KMS-11 (cell line): ENCODE data around the gene PRKCD.

ENCODE experiments used
- H2AFZ ChIP-seq: fragments of 200-600 bp; sonication (generic); 2 replicates; pipeline ENCODE4 v1.6.1; 2016; ENCODE audit warnings: antibody characterized with exemption, mixed run types, low read depth
- H3K27ac ChIP-seq: fragments of 200-600 bp; sonication (generic); 2 replicates; pipeline ENCODE4 v1.6.1; 2016; ENCODE audit warnings: mild to moderate bottlenecking, mixed run types
- H3K27me3 ChIP-seq: fragments of 200-600 bp; sonication (generic); 2 replicates; pipeline ENCODE4 v1.6.1; 2017; ENCODE audit warnings: mild to moderate bottlenecking, low read depth, mixed run types, moderate library complexity; ENCODE audit not compliant: insufficient read depth
- H3K36me3 ChIP-seq: fragments of 200-600 bp; sonication (generic); 2 replicates; pipeline ENCODE4 v1.6.1; 2017; ENCODE audit warnings: mild to moderate bottlenecking, mixed run types; ENCODE audit not compliant: insufficient read depth
- H3K4me1 ChIP-seq: fragments of 200-600 bp; sonication (generic); 2 replicates; pipeline ENCODE4 v1.6.1; 2016; ENCODE audit warnings: mild to moderate bottlenecking, low read depth, mixed run types; ENCODE audit not compliant: poor library complexity, severe bottlenecking
- H3K4me2 ChIP-seq: fragments of 200-600 bp; sonication (generic); 2 replicates; pipeline ENCODE4 v1.7.0; 2016; ENCODE audit warnings: mild to moderate bottlenecking, mixed run types
- H3K4me3 ChIP-seq: fragments of 200-600 bp; sonication (generic); IDR thresholded peaks from 2 replicates; pipeline ENCODE4 v1.6.1; 2017; ENCODE audit warnings: low read depth, low read length, mixed read lengths; ENCODE audit not compliant: insufficient read depth
- H3K79me2 ChIP-seq: fragments of 200-600 bp; sonication (generic); 2 replicates; pipeline ENCODE4 v1.6.1; 2016; ENCODE audit warnings: low read depth, mixed run types; ENCODE audit not compliant: insufficient read depth
- H3K9ac ChIP-seq: fragments of 200-600 bp; sonication (generic); 2 replicates; pipeline ENCODE4 v1.6.1; 2016; ENCODE audit warnings: mild to moderate bottlenecking, mixed run types
- H4K20me1 ChIP-seq: fragments of 200-600 bp; sonication (generic); 2 replicates; pipeline ENCODE4 v1.6.1; 2016; ENCODE audit warnings: mild to moderate bottlenecking, mixed run types; ENCODE audit not compliant: insufficient read depth
- TF ChIP-seq, protein P1 (sequence below): fragments of 200-600 bp; sonication (generic); conservative IDR thresholded peaks from 2 replicates; pipeline ENCODE4 v1.6.1; 2017; ENCODE audit warnings: low read depth, mild to moderate bottlenecking, antibody characterized with exemption, low read length, moderate library complexity, mixed read lengths

Gene PRKCD

GRCh38 chr3:53140847-53141845, 19.9 kb upstream of the PRKCD start:
- no peaks in the 10 kb centered on the region for H3K79me2 ChIP-seq
- H3K27ac ChIP-seq, result no peak overlapping the region
- H3K4me3 ChIP-seq, result no peak overlapping the region
- H3K9ac ChIP-seq, result no peak overlapping the region
- H4K20me1 ChIP-seq, result no peaks in the 10 kb centered on the region
- H3K36me3 ChIP-seq, result no peaks in the 10 kb centered on the region
- H2AFZ ChIP-seq, result no peak overlapping the region
- no peak overlapping the region for H3K4me2 ChIP-seq
- H3K27me3 ChIP-seq, result no peaks in the 10 kb centered on the region
- H3K4me1 ChIP-seq, result no peaks in the 10 kb centered on the region
- TF ChIP-seq, protein P1, sequence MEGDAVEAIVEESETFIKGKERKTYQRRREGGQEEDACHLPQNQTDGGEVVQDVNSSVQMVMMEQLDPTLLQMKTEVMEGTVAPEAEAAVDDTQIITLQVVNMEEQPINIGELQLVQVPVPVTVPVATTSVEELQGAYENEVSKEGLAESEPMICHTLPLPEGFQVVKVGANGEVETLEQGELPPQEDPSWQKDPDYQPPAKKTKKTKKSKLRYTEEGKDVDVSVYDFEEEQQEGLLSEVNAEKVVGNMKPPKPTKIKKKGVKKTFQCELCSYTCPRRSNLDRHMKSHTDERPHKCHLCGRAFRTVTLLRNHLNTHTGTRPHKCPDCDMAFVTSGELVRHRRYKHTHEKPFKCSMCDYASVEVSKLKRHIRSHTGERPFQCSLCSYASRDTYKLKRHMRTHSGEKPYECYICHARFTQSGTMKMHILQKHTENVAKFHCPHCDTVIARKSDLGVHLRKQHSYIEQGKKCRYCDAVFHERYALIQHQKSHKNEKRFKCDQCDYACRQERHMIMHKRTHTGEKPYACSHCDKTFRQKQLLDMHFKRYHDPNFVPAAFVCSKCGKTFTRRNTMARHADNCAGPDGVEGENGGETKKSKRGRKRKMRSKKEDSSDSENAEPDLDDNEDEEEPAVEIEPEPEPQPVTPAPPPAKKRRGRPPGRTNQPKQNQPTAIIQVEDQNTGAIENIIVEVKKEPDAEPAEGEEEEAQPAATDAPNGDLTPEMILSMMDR, result no peak

GRCh38 chr3:53142986-53143385, 18.0 kb upstream of the PRKCD start:
- Histone ChIP-seq H3K4me1 (no peaks in the 10 kb centered on the region), H3K4me3 (no peak overlapping the region), H3K79me2 (no peaks in the 10 kb centered on the region), H3K4me2 (no peak overlapping the region), H3K27ac (no peak overlapping the region), H3K9ac (no peak overlapping the region), H3K27me3 (no peaks in the 10 kb centered on the region), H2AFZ (no peak overlapping the region), H4K20me1 (no peaks in the 10 kb centered on the region), H3K36me3 (no peaks in the 10 kb centered on the region)
- TF ChIP-seq, protein P1, result no peak

- Histone ChIP-seq H3K9ac (no peak overlapping the region), H3K4me1 (no peaks in the 10 kb centered on the region), H3K4me3 (no peak overlapping the region), H3K27me3 (no peaks in the 10 kb centered on the region), H2AFZ (no peak overlapping the region), H4K20me1 (no peaks in the 10 kb centered on the region), H3K4me2 (no peak overlapping the region), H3K79me2 (no peaks in the 10 kb centered on the region), H3K36me3 (no peaks in the 10 kb centered on the region), H3K27ac (no peak overlapping the region)
- TF ChIP-seq, protein P1, result no peak
Measured at GRCh38 chr3:53144446-53144845, 16.6 kb upstream of the PRKCD start.

DNA sequence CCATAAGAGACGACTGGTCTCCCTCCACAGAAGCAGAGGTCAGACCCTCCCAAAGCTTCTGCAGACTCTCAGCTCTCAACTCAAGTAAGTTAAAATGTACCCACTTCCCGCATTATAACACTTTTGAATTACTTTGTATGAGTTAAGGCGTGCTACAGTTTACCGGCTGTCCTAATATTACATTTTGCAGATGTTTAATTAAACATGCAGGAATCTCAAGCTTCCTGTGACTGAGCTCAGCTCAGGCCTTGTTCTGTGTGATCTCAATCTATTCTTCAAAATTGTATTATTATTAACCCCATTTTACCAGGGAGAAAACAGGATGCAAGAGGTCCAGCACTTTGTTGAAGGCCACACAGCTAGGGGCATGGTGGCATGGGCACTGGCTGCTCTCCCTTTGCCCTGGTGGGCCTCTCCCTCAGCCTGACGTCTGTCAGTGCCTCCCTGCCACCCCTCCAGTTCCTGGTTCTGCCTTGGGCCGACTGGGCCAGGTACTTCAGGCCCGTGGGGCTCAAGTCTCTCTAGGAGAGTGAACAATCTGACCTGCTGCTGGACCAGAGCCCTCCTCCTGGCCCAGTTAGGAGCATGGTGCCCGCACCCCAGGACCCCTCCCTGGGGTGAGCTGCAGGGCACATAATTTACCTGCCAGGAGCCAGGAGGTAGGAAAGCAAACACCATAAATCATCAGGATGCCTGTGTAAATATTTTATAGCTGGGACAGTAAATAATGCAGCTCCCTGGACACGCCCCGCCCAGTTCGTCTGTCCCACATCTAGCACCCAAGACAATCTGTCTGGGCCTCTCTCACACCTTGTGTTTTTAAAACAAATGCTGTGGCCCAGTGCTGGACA, 15.9 kb upstream of the PRKCD start:
- Histone ChIP-seq H3K27ac (no peak overlapping the region), H3K4me1 (no peaks in the 10 kb centered on the region), H3K4me2 (no peak overlapping the region), H3K36me3 (no peaks in the 10 kb centered on the region), H3K9ac (no peak overlapping the region), H4K20me1 (no peaks in the 10 kb centered on the region), H3K4me3 (no peak overlapping the region), H2AFZ (no peak overlapping the region), H3K27me3 (no peaks in the 10 kb centered on the region), H3K79me2 (no peaks in the 10 kb centered on the region)
- TF ChIP-seq, protein P1, result no peak
